Glomerular visceral epithelial cell (primary cell): ENCODE results near the gene FGL2.
"Not testable (repeated sequence)": the region's sequence is repeated elsewhere in the genome, so short reads cannot be mapped to it uniquely, and the experiment has no call there.

ENCODE experiments used
- DNase-seq: peaks from one replicate; pipeline ENCODE4 v3.0.0-alpha.2; 2016; ENCODE audit errors: extremely low spot score

FGL2 gene

GRCh38 chr7:77157034-77157433, 42.6 kb downstream of the FGL2 start:
- not testable (repeated sequence) for DNase-seq

- peak; percentile 5 for DNase-seq
Observed at GRCh38 chr7:77155601-77156377, 43.8 kb downstream of the FGL2 start.

- DNase-seq = not testable (repeated sequence)
Observed at GRCh38 chr7:77154917-77155464, 44.6 kb downstream of the FGL2 start.

- not testable (repeated sequence) for DNase-seq
Observed at GRCh38 chr7:77152232-77152631, 47.4 kb downstream of the FGL2 start.
